Pons (tissue), 1 donor: ENCODE data around the gene ADAMTS13.

Experiments used
- DNase-seq: peaks from one replicate; pipeline ENCODE4 v3.0.0-alpha.2; 2016; ENCODE audit warnings: low spot score

ADAMTS13 gene

DNA sequence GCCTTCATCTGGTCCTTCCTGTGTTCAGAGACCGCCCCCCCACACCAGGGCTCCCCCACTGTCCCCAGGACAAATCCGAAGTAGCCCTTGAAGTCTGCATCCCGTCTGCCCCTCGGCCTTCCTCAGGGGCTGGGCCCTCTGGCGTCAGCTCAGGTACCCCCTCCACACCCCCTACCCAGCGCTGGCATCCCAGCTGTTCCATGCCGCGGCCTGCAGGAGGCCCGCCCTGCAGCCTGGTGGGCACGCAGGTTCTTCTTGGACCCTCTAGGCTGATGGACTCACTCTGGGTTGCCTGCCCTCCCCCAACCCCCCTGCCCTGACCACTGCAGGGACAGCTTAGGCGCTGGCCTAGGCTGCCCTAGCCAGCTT, 50.1 kb downstream of the ADAMTS13 start:
- no peak for DNase-seq

GRCh38 chr9:133472753-133473378, 50.7 kb downstream of the ADAMTS13 start:
- DNase-seq: no peak

- no peak for DNase-seq
These were observed 51.6 kb downstream of the ADAMTS13 start for GRCh38 chr9:133473743-133474142.

DNA sequence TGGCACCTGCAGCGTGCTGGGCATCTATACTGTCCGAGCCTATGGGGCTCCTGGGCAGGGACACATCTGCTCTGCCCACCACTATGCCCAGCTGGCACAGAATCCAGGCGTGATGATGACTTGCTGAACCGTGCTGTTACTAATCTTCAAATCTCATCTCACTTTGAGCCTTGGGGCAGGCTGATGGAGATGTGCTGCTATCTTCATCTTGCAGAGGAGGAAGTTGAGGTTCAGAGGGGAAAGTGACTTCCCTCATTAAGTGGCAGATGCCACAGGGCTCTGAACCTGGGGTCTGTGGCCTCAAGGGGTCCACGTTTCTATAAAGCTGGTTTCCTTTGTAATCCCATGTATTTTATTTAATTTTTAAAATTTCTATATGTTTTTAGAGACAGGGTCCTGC, 52.0 kb downstream of the ADAMTS13 start:
- no peak for DNase-seq

GRCh38 chr9:133474853-133475252, 52.7 kb downstream of the ADAMTS13 start:
- no peak for DNase-seq

DNA sequence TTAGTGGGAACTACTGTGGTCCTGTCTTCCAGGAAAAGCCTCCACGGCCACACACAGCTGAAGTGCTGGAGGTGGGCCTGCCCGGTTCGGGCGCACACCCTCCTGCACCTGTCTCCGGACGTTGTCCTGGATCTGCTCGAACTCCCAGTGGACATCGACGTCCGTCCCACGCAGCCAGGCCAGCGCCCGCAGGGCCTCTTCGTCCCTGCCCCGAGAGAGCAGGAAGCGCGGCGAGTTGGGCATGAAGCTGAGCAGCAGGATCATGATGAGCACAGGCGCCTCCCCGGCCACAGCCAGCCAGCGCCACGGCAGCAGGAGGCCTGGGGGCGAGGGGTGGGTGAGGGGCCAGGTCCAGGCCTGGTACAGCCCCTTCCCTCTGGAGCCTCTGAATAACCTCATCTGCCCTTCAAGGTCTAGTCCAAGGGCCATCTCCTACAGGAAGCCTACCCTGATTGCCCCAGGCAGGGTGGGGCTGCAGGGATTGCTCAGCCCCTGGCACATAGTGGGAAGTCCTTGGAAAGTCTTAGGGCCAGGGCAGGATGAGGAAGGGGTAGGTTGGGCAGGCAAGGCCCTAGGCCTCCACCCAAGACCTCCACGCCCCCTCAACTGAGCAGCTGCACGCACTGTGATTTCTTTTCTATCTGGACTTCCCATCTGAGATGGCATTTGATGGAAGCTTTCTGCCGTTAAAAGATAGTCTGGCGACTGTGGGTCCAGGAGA, 53.3 kb downstream of the ADAMTS13 start:
- DNase-seq: no peak

DNA sequence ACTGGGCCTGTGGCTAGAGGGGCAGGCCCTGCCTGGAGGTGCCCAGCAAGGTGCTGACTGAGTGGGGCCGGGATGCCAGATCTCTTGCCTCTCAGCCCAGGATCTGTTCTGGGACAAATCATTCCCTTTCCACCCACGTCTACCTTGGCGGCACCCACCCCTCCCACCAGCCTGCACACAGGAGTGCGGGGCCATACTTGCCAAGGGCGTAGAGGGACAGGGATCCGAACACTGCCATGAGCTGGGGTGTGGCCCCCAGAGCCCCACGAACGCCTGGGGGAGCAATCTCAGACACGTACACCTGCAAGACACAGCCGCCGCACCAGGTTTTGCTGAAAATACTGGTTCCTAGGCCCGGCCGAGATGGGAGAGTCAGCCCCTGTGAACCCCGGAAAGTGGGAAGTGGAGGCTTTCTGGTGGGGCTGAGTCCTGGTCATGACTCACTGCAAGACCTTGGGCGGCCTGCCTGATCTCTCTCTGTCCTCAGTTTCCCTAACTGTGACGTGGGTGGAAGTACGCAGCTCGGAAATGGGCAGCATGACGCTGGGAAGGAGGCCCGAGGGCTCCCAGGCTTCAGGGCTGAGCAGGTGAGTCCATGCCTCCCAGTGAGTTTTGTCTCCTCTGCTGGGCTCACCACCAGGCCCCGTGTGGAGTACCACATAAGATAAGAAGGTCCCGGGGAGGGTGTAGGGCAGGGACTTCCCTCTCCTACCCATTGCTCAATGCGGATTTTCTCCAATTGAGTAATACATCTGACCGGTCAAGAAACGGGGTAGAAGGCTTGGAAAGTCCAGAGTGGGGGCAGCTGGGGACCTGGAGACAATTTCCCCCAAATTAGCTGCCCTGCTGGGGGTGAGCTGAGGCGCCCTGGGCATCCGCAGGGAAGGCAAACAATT, 54.1 kb downstream of the ADAMTS13 start:
- DNase-seq: no peak

GRCh38 chr9:133476941-133477340, 54.8 kb downstream of the ADAMTS13 start:
- no peak for DNase-seq

GRCh38 chr9:133477461-133477860, 55.3 kb downstream of the ADAMTS13 start:
- DNase-seq: no peak

DNA sequence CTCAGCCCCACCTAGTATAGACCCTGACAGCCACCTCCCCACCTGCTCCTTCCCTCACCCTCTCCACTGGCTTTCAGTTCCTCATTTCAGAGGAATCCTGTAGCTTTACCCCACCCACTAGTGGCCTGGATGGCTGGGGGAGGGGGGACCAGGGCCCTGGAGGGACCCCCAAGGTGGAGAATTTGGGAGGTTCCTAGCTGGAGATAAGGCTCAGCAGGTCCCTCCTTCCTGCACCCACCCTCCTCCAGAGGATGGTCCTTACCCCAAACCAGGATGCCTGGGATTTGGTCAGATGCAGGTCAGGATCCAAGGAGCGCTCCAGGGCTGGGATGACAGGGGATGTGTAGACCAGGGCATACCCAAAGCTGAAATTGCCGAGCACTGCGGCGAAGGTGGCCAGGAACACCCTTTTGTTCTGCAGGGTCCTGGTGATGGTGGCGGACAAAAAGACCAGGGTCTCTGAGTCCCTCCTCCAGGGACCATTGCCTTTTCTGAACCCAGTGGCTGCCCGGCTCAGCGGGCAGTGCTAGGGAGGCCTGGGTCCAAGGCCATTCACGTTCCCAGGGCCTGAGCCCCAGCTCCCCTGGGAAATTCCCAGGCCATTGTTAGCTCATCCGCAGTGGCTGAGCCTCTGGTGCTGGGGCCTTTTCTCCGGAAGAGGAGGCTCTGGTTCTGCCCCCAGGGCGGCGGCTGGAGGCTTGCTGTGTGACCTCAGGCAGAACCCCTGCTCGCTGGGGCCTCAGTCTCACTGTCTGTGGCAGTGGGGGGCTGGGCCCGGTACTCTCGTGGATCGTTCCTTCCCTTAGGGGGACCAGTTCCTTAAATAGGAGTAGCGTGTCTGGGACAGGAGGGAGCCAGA, 56.1 kb downstream of the ADAMTS13 start:
- DNase-seq: peak; percentile 8

DNA sequence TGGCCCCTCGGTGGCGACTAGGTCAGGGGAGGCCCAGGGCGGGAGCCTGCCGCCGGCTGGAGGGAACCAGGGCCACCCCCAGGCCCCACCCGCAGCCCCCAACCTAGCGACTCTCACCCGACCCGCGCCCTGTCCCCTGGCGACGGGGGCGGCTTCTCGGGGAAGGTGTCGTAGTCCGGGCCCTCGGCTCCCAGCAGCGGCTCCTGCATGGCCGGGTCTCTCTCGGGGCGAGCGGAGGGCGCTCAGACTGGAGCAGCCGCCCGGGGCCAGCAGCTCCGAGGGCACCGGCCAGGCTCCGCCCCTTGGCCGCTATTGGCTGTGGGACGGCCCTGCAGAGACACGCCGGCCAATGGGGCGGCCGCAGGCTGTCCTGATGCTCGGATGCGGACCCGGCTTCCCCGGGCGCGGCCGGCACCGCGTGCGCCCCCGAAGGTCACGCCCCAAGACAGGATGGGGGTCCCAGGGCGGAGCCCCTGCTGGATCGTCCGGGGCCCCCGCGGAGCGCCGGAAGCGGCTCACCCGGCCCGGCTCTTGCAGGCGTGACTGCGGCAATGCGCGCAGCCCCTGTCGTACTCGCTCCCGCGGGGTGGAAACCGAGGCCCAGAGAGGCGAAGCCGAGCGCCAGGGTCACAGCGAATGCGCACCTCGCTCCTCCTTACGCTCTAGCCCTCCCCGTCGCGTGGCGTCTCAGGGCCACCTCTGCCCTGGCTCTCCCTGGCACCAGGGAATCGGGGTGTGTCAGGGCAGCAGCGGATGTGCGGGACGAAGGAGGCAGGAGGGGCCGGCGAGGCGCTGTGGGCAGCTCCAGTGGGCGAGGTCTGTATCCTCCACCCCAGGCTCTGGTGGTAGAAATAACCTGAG, 56.9 kb downstream of the ADAMTS13 start, which contains the start of gene SLC2A6:
Gene SLC2A6 (minus strand): TSS at position 249 of the 861 bp plus-strand sequence. CDS start 40 bp downstream, at position 209.
- DNase-seq: peak; percentile 84

- no peak for DNase-seq
These were observed 61.4 kb downstream of the ADAMTS13 start for GRCh38 chr9:133483611-133484010.

DNA sequence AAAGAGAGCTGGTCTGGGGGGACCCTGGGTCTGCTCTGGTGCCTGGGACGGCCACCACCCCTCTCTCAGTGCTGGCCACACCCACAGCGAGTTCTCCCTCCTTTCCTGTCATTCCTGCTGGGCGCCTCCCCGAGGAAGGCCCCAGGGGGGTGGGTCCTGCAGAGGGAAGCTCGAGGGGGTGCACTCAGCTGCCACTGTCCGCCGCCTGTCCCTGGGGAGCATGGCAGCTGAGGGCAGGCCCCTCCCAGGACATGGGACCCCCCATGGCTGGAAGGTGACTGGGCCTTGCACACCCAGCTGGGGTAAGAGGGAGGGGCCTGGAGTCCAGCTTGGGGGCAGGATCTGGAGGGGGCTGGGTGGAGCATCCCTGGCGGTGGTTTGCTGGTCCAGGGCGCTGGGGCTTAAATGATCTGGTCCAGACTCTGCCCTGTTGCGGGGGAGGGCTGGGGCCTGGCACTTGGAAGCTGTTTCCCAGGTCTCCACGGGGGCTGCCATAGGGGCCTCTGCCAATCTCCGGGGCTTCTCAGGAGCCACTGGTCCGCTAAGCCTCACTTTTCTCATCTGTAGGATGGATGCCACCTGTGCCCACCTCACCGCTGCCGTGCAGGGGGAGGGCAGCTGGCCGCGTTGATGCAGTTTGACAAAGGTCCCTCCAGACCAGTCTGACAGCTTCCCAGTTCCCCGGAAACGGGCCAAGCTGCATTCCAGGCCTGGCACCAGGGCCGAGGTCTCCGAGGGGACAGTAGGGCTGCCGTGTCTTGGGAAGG, 62.7 kb downstream of the ADAMTS13 start:
- DNase-seq: no peak

DNA sequence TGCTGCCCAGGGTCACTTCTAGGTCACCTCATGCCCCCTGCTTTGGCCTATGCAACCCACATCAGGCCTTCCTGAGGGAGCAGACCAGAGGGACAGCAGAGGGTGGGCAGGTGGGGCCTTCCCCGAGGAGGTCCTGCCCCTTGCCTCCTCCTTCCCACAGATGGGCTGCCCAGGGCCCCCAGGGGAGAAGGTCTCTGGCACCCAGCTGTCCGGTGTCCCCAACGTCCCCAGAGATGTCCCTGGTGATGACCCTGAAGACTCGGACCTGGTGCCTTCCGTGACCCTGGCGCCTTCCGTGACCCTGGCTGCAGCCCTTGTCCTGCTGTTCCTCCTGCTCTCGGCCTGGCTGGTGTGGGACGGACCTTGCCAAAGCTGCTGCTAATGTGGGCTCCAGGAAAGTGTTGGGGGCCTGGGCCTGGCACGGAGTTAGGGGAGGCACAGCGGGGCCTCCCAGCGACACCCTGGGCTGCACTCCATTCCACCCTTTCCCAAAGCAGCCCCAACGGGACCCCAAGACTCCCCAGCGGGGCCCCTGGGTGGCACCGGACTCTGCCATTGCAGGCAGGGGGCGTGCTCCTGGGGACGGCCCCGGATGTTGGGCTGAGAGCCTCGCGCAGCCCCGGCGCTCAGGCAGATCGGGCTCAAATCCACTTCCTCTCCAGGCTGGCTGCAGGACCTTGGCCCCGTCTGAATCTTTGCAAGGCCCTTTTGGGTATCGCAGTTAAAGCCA, 63.5 kb downstream of the ADAMTS13 start:
- DNase-seq: no peak

DNA sequence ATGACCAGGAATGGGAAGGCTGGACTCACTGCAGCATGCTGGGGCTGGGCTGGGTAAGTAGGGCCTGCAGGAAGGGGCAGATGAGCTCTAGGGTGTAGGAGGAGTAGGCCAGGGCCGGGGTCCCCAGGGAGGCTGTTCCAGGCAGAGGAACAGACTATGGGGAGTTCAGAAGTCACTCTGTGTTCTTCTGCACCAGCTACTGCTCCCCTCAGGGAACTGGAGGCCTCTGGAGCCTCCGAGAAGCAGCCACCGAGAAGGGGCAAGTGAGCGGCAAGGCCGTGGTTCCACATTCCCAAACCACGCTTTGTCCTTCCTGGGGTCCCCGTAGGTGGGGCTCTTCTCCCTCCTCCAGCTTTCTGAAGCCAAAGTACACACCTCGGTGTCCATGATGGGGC, 65.2 kb downstream of the ADAMTS13 start:
- DNase-seq: no peak

DNA sequence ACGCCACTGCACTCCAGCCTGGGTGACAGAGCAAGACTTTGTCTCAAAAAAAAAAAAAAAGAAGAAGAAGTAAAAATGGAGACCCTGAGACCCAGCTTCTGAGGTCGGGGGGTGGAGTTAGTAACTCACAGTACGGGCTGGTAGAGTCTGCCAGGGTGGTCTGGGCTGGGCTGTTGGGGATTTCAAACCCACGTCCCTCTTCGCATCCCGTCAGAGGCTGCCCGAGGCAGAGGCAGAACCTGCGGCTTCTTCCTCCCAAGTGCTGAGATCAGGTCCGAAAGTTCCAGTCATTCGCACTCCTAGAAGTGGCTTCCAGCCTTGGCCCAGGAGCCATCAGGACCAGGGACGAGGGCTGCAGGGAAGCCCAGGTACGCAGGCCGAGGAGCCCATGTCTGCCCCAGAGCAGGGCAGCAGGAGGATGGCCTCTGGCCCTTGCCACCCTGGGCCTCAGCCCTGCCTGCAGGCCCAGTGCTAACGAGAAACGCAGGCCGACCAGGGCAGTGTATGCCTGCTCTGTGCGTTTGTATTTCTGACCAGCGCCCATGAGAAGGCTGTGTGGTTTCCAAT, 66.6 kb downstream of the ADAMTS13 start:
- DNase-seq: no peak

- DNase-seq: no peak
These were observed 67.4 kb downstream of the ADAMTS13 start for GRCh38 chr9:133489253-133490190.

GRCh38 chr9:133490201-133490681, 68.1 kb downstream of the ADAMTS13 start:
- no peak for DNase-seq
